ENCODE data around the gene THSD7A.

- no peak for TF ChIP-seq CTCF (IDR thresholded peaks at IDR 0.05)
- no peak for TF ChIP-seq ZFX (IDR thresholded peaks at IDR 0.05; ENCODE audit: borderline replicate concordance)
Measured at GRCh38 chr7:11613292-11613930, 218.6 kb downstream of the THSD7A start.

All from 22Rv1 (cell line).